H9 (cell line): Measurements from ENCODE around the gene KNG1. TPM values are rescaled to one million over a fixed set of nuclear protein-coding genes. Genes with fewer than 3 reads are reported as not detected.

Source experiments
- DNase-seq: peaks from one replicate; pipeline ENCODE4 v3.0.0-alpha.2; 2017
- H2AFZ ChIP-seq: one replicate; pipeline ENCODE4 v1.6.1; 2013; ENCODE audit warnings: mild to moderate bottlenecking, low read length, control low read depth, moderate library complexity
- H2AK5ac ChIP-seq: 2 replicates; pipeline ENCODE4 v1.6.1; 2013; ENCODE audit warnings: low read length, control low read depth, mixed read lengths; ENCODE audit not compliant: insufficient read length
- H2BK120ac ChIP-seq: one replicate; pipeline ENCODE4 v1.6.1; 2013; ENCODE audit warnings: low read depth, mild to moderate bottlenecking, low read length, control low read depth, inconsistent platforms; ENCODE audit not compliant: poor library complexity, severe bottlenecking
- H2BK12ac ChIP-seq: 2 replicates; pipeline ENCODE4 v1.6.1; 2013; ENCODE audit warnings: low read length, control low read depth, mixed read lengths, low read depth; ENCODE audit not compliant: insufficient read length
- H2BK15ac ChIP-seq: 2 replicates; pipeline ENCODE4 v1.6.1; 2013; ENCODE audit warnings: low read depth, low read length, control low read depth
- H2BK20ac ChIP-seq: one replicate; pipeline ENCODE4 v1.6.1; 2013; ENCODE audit warnings: low read depth, mild to moderate bottlenecking, low read length, control low read depth, inconsistent platforms; ENCODE audit not compliant: poor library complexity, severe bottlenecking
- H2BK5ac ChIP-seq: 2 replicates; pipeline ENCODE4 v1.6.1; 2013; ENCODE audit warnings: low read length, control low read depth, mixed read lengths; ENCODE audit not compliant: insufficient read length
- H3K14ac ChIP-seq: 2 replicates; pipeline ENCODE4 v1.6.1; 2013; ENCODE audit warnings: low read length, control low read depth; ENCODE audit not compliant: insufficient read depth
- H3K18ac ChIP-seq: 2 replicates; pipeline ENCODE4 v1.6.1; 2013; ENCODE audit warnings: low read depth, mild to moderate bottlenecking, mixed read lengths, low read length, control low read depth; ENCODE audit not compliant: insufficient read length
- H3K23ac ChIP-seq: 2 replicates; pipeline ENCODE4 v1.6.1; 2013; ENCODE audit warnings: low read length, control low read depth, mixed read lengths, low read depth; ENCODE audit not compliant: insufficient read length
- H3K23me2 ChIP-seq: 2 replicates; pipeline ENCODE4 v1.6.1; 2013; ENCODE audit warnings: low read depth, mild to moderate bottlenecking, mixed read lengths, low read length, control low read depth; ENCODE audit not compliant: insufficient read length, poor library complexity, severe bottlenecking
- H3K27ac ChIP-seq: 2 replicates; pipeline ENCODE4 v1.5.1; 2013; ENCODE audit warnings: low read length, control low read depth, mixed read lengths, low read depth; ENCODE audit not compliant: insufficient read length
- H3K27me3 ChIP-seq: 2 replicates; pipeline ENCODE4 v1.6.1; 2013; ENCODE audit warnings: low read length, control low read depth, inconsistent platforms; ENCODE audit not compliant: insufficient read depth
- H3K4ac ChIP-seq: 2 replicates; pipeline ENCODE4 v1.6.1; 2013; ENCODE audit warnings: low read depth, mild to moderate bottlenecking, control low read depth, inconsistent platforms, low read length, moderate library complexity
- H3K4me1 ChIP-seq: 2 replicates; pipeline ENCODE4 v1.6.1; 2013; ENCODE audit warnings: low read length, control low read depth, inconsistent platforms; ENCODE audit not compliant: insufficient read depth
- H3K4me2 ChIP-seq: 2 replicates; pipeline ENCODE4 v1.6.1; 2013; ENCODE audit warnings: low read length, control low read depth, mixed read lengths; ENCODE audit not compliant: insufficient read length, insufficient read depth
- H3K56ac ChIP-seq: 2 replicates; pipeline ENCODE4 v1.6.1; 2013; ENCODE audit warnings: low read depth, mild to moderate bottlenecking, mixed read lengths, low read length, control low read depth; ENCODE audit not compliant: insufficient read length
- H3K79me1 ChIP-seq: 2 replicates; pipeline ENCODE4 v1.6.1; 2013; ENCODE audit warnings: low read depth, mild to moderate bottlenecking, moderate library complexity, low read length, control low read depth, inconsistent platforms; ENCODE audit not compliant: insufficient read depth, poor library complexity, severe bottlenecking
- H3K79me2 ChIP-seq: 2 replicates; pipeline ENCODE4 v1.6.1; 2013; ENCODE audit warnings: low read length, control low read depth, inconsistent platforms; ENCODE audit not compliant: insufficient read depth
- H3K9ac ChIP-seq: 2 replicates; pipeline ENCODE4 v1.6.1; 2013; ENCODE audit warnings: low read length, control low read depth, mixed read lengths; ENCODE audit not compliant: insufficient read length; ENCODE audit errors: extremely low read depth
- H3K9me3 ChIP-seq: one replicate; pipeline ENCODE4 v1.6.1; 2013; ENCODE audit warnings: low read depth, low read length, inconsistent platforms; ENCODE audit not compliant: control insufficient read depth
- H3T11ph ChIP-seq: one replicate; pipeline ENCODE4 v1.6.1; 2013; ENCODE audit warnings: mild to moderate bottlenecking, low read length, control low read depth, inconsistent platforms
- H4K20me1 ChIP-seq: one replicate; pipeline ENCODE4 v1.6.1; 2013; ENCODE audit not compliant: control insufficient read depth, insufficient read length, insufficient read depth
- H4K5ac ChIP-seq: 2 replicates; pipeline ENCODE4 v1.6.1; 2013; ENCODE audit warnings: low read depth, mild to moderate bottlenecking, mixed read lengths, low read length, control low read depth; ENCODE audit not compliant: insufficient read length
- H4K8ac ChIP-seq: replicated peaks from 2 replicates; pipeline ENCODE4 v1.6.1; 2013; ENCODE audit warnings: low read length, control low read depth, mixed read lengths, low read depth; ENCODE audit not compliant: insufficient read length
- H4K91ac ChIP-seq: 2 replicates; pipeline ENCODE4 v1.6.1; 2013; ENCODE audit warnings: low read depth, mild to moderate bottlenecking, moderate library complexity, mixed read lengths, low read length, control low read depth; ENCODE audit not compliant: insufficient read length
- H3K27ac Mint-ChIP-seq, 3 experiments: 2 replicates in 2 of 3; 3 replicates in 1 of 3; pipeline ENCODE4 v1.8.0; 2020 to 2021; ENCODE audit warnings: mixed read lengths in 3 of 3, mild to moderate bottlenecking in 1 of 3, moderate library complexity in 1 of 3
- H3K27me3 Mint-ChIP-seq: 2 replicates; pipeline ENCODE4 v1.8.0; 2021; ENCODE audit warnings: low read depth, mild to moderate bottlenecking, moderate library complexity, mixed read lengths
- H3K36me3 Mint-ChIP-seq, 3 experiments: 2 replicates in 2 of 3; 3 replicates in 1 of 3; pipeline ENCODE4 v1.8.0; 2020 to 2021; ENCODE audit warnings: low read depth in 3 of 3, mixed read lengths in 3 of 3; ENCODE audit not compliant: insufficient read depth in 1 of 3
- H3K4me1 Mint-ChIP-seq, 2 experiments: 2 replicates each; pipeline ENCODE4 v1.8.0; 2020; ENCODE audit warnings: mixed read lengths in 2 of 2
- H3K4me3 Mint-ChIP-seq, 2 experiments: 2 replicates in 1 of 2; 3 replicates in 1 of 2; pipeline ENCODE4 v1.8.0; 2020 to 2021; ENCODE audit warnings: mild to moderate bottlenecking in 2 of 2, mixed read lengths in 2 of 2, moderate library complexity in 1 of 2
- H3K9me3 Mint-ChIP-seq, 2 experiments: 2 replicates in 1 of 2; 3 replicates in 1 of 2; pipeline ENCODE4 v1.8.0; 2020; ENCODE audit warnings: mild to moderate bottlenecking in 2 of 2, mixed read lengths in 2 of 2, moderate library complexity in 1 of 2
- CTCF ChIP-seq: fragments of 200-600 bp; sonication (generic); conservative IDR thresholded peaks from 3 replicates; pipeline ENCODE4 v1.8.0; 2021; ENCODE audit warnings: antibody characterized with exemption, mild to moderate bottlenecking
- WGBS: extraction: QIAGEN DNeasy Blood & Tissue Kit; methylation state at CpG from one replicate; pipeline ENCODE4 v1.1.7; 2013; ENCODE audit warnings: missing lambda C conversion rate, low lambda C conversion rate, mixed read lengths; ENCODE audit not compliant: insufficient read length; ENCODE audit errors: extremely low coverage; 5-methylcytosine and 5-hydroxymethylcytosine counted together
- total RNA-seq: library from RNA; stranded (reverse); gene quantifications from 2 replicates; pipeline ENCODE4 v1.2.1, GENCODE V29; 2021

KNG1 gene
- total RNA-seq, 1 experiment from 2014 or later: not detected

- Histone ChIP-seq H3K4me2 (no peak overlapping the region), H2BK15ac (no peak overlapping the region), H3T11ph (no peak overlapping the region), H3K18ac (no peak overlapping the region), H3K14ac (no peak overlapping the region), H2BK12ac (no peak overlapping the region), H3K27me3 (no peaks in the 10 kb centered on the region), H3K23me2 (no peaks in the 10 kb centered on the region), H4K20me1 (no peaks in the 10 kb centered on the region), H4K5ac (no peak overlapping the region), H3K9ac (no peak overlapping the region), H2BK20ac (no peak overlapping the region), H2BK120ac (no peak overlapping the region), H2AK5ac (no peak overlapping the region), H2BK5ac (no peak overlapping the region), H3K9me3 (no peaks in the 10 kb centered on the region), H3K79me2 (no peaks in the 10 kb centered on the region), H3K56ac (no peak overlapping the region), H3K4ac (no peak overlapping the region), H4K91ac (no peak overlapping the region), H3K79me1 (no peaks in the 10 kb centered on the region), H3K4me1 (no peaks in the 10 kb centered on the region), H3K27ac (no peak overlapping the region), H4K8ac (no peak overlapping the region), H2AFZ (no peak overlapping the region), H3K23ac (no peak overlapping the region)
- TF ChIP-seq CTCF: no peak
- peaks cover 0 to 2% of the 10 kb centered on the region in 2 experiments; a peak in 1 of 5 replicates for H3K9me3 Mint-ChIP-seq
- H3K27ac Mint-ChIP-seq: no peak overlapping the region
- WGBS: no CpG with 5 or more reads among the region's 1 CpG
- H3K4me3 Mint-ChIP-seq: no peak overlapping the region
- H3K27me3 Mint-ChIP-seq: peaks cover 7% of the 10 kb centered on the region
- no peak for DNase-seq
- H3K36me3 Mint-ChIP-seq: no peaks in the 10 kb centered on the region
- H3K4me1 Mint-ChIP-seq: peaks cover 0 to 5% of the 10 kb centered on the region in 2 experiments; a peak in 2 of 4 replicates
These were observed 38.0 kb upstream of the KNG1 start for GRCh38 chr3:186679151-186679550.
